Mononuclear cell (primary cell): ENCODE measurements around the gene EEF2. TPM values are rescaled to one million over a fixed set of nuclear protein-coding genes. Genes with fewer than 3 reads are reported as not detected.
"Not testable (repeated sequence)": the region's sequence is repeated elsewhere in the genome, so short reads cannot be mapped to it uniquely, and the experiment has no call there.

ENCODE experiments used
- H3K27me3 ChIP-seq: 2 replicates; pipeline ENCODE4 v1.6.0; 2011; ENCODE audit warnings: low read length, control low read depth; ENCODE audit not compliant: insufficient read depth
- H3K4me1 ChIP-seq: 2 replicates; pipeline ENCODE4 v1.5.1; 2011; ENCODE audit warnings: mild to moderate bottlenecking, low read length, control low read depth; ENCODE audit not compliant: insufficient read depth
- H3K4me3 ChIP-seq: 2 replicates; pipeline ENCODE4 v1.5.1; 2011; ENCODE audit warnings: mild to moderate bottlenecking, low read length, moderate library complexity
- H3K9me3 ChIP-seq: 2 replicates; pipeline ENCODE4 v1.5.1; 2011; ENCODE audit warnings: low read depth, mild to moderate bottlenecking, control low read depth, low read length
- total RNA-seq: library from RNA; depleted of rRNA; stranded (reverse); fragments of >200 nt; gene quantifications from one replicate; pipeline ENCODE4 v1.2.3, GENCODE V29; 2012

EEF2 gene
- total RNA-seq, 1 donor: 1,886 TPM

- peak overlapping the region; percentile 73 for H3K4me3 ChIP-seq
- H3K4me1 ChIP-seq: peaks cover 22% of the 10 kb centered on the region
- H3K9me3 ChIP-seq: no peaks in the 10 kb centered on the region
- H3K27me3 ChIP-seq: no peaks in the 10 kb centered on the region
Measured at GRCh38 chr19:3970313-3970807, 14.9 kb downstream of the EEF2 start.

DNA sequence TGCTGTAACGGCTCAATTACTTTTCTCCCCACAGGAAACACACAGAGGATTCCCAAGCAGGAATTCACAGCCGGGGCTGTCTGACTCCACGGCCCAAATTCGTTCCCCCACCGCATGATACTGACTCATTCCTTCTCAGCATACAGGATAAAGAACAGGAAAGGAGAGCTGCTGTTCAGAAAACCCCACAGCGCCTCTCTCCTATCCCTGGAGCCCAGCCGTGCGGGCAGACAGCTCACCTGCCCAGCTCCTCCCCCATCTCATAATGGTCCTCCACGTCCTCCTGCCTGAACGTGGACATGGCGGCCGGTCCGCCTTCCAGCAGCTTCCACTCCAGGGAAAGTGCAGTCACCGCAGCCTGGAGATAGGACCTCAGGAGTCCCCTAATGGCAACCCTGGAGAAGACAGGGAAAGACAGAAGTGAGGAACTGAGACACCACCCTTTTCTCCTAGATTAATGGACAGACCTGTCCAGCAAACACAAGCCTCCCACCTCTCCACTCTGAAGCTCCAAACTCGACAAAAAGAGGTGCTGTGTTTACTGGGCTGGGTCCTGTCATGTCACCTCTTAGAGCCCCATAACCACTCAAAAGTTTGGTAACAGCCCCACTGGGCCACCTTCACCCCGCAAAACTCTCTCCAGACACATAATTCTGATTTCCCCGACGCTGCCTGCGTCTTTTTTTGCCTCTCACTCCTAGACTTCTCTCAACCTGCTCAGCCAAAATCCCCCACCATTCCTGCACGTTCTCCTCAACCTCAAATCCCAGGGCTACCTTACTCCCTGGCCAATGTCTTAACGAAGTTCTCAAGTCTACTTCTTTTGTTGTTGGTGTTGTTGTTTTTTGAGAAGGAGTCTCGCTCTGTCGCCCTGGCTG is 15.6 kb downstream of the EEF2 start:
- Histone ChIP-seq H3K4me1 (peaks cover 22% of the 10 kb centered on the region), H3K4me3 (peak overlapping the region; percentile 73), H3K9me3 (no peaks in the 10 kb centered on the region)

DNA sequence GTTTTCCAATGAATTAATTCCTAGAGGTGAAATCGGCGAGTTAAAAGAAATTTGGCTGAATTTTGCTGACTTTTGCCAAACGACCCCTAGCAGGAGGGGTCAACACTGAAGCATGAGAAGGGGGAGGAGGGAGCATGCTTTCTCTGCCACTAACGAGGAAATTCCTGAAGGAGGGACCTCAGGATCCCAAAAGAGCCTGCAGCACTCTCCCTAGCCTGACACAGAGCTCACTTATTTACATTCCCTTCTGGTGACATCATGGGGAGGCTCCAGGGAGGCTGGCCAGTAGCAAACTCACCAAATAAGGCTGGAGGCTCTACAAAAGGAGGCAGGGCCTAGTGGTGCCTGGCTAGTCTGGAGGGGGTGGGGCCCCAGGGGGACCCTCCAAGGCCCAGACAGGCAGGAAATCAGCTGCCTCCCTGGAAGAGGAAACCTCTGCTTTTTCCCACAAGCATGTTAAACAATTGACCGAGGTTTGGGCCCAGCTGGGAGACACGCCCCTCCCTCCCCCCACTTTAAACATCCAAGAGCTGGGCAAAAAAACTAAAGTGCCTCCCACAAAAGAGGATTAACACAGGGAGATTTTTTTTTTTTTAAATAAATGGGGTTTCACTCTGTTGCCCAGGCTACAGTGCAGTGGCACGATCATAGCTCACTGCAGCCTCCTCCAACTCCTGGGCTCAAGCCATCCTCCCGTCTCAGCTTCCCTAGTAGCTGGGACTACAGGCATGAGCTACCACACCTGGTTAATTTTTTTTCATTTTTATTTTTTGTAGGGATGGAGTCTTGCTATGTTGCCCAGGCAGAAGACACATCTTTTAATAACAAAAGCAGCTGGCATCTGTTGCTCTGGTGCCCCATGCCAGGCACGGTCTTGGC is 16.5 kb downstream of the EEF2 start:
- peaks cover 22% of the 10 kb centered on the region for H3K4me1 ChIP-seq
- H3K27me3 ChIP-seq: no peaks in the 10 kb centered on the region
- H3K9me3 ChIP-seq: no peaks in the 10 kb centered on the region
- no peak overlapping the region for H3K4me3 ChIP-seq

More for the DNA sequence above, 15.6 kb downstream of the EEF2 start:
- H3K27me3 ChIP-seq: no peaks in the 10 kb centered on the region

GRCh38 chr19:3967983-3968382 is 17.3 kb downstream of the EEF2 start:
- not testable (repeated sequence) for H3K9me3 ChIP-seq, H3K4me3 ChIP-seq, H3K27me3 ChIP-seq
- H3K4me1 ChIP-seq: peaks cover 22% of the 10 kb centered on the region

GRCh38 chr19:3966051-3967017 is 18.9 kb downstream of the EEF2 start:
- H3K4me1 ChIP-seq: peaks cover 18% of the 10 kb centered on the region
- H3K9me3 ChIP-seq: no peaks in the 10 kb centered on the region
- H3K4me3 ChIP-seq: no peak overlapping the region
- H3K27me3 ChIP-seq: no peaks in the 10 kb centered on the region

GRCh38 chr19:3964256-3965194 is 20.7 kb downstream of the EEF2 start:
- no peaks in the 10 kb centered on the region for H3K27me3 ChIP-seq
- no peak overlapping the region for H3K4me3 ChIP-seq
- no peaks in the 10 kb centered on the region for H3K9me3 ChIP-seq
- peaks cover 6% of the 10 kb centered on the region for H3K4me1 ChIP-seq

DNA sequence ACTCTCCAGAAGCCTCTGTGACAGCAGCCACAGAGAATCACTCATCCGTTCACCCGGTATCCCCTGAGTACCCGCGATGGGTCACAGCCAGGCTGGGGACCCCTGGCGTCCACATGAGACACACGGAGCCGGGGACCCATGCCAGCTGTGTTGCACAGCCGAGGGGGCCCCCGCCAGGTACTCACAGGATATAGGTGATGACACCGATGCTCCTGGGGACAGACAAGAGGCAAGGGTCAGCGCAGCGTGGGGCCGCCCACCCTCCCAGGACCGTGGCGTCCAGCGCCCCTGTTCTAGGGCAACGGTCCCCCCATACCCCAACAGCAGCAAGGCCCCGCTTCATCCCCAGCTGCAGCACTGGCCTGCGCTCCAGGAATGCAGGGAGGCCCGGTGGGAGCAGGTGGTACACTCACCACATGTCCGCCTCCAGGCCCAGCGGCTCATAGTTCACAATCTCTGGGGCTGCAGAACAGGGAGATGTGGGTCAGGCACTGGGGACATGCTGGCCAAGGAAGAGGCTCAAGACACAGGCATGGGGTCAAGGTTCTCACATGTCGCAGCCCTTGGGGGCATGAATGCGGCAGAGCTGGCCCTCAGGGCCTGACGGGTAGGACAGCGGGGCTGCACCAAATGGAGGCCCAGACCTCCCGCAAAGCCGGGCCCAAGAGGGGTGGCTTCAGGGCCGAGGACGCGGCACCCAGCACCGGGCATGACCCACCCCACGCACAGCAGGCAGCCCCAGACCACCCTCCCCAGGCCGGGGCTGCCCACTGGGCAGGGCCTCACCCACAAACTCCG is 21.6 kb downstream of the EEF2 start:
- Histone ChIP-seq H3K27me3 (no peaks in the 10 kb centered on the region), H3K4me1 (no peaks in the 10 kb centered on the region), H3K9me3 (no peaks in the 10 kb centered on the region), H3K4me3 (no peak overlapping the region)

DNA sequence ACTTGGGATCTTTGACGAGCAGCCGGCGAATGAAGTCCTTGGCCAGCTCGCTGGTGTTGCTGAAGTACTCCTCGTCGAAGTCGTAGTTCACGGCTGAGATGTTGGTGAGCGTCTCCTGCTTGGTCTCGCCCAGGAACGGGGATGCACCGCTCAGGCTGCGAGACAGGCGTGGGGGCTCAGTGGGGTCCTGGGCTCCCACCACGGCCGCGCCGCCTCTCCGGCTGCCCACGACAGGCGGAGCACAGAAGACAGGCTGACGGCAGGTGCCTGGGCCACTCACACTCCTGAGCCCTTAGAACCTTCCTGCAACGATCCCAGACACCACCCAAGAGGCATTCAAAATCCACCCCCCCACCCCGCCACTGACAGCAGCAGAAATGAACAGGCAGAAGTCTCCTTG is 24.3 kb downstream of the EEF2 start:
- Histone ChIP-seq H3K9me3 (no peaks in the 10 kb centered on the region), H3K27me3 (no peaks in the 10 kb centered on the region), H3K4me3 (no peak overlapping the region), H3K4me1 (no peaks in the 10 kb centered on the region)

- H3K4me1 ChIP-seq: no peaks in the 10 kb centered on the region
- no peaks in the 10 kb centered on the region for H3K27me3 ChIP-seq
- no peak overlapping the region for H3K4me3 ChIP-seq
- no peaks in the 10 kb centered on the region for H3K9me3 ChIP-seq
Measured at GRCh38 chr19:3959766-3960131, 25.5 kb downstream of the EEF2 start.

GRCh38 chr19:3958836-3959765 is 26.2 kb downstream of the EEF2 start:
- Histone ChIP-seq H3K4me1 (no peaks in the 10 kb centered on the region), H3K9me3 (no peaks in the 10 kb centered on the region), H3K27me3 (no peaks in the 10 kb centered on the region), H3K4me3 (no peak overlapping the region)

- Histone ChIP-seq H3K4me3 (no peak overlapping the region), H3K9me3 (no peaks in the 10 kb centered on the region), H3K4me1 (peaks cover 11% of the 10 kb centered on the region), H3K27me3 (no peaks in the 10 kb centered on the region)
Measured at GRCh38 chr19:3955688-3956087, 29.6 kb downstream of the EEF2 start.

DNA sequence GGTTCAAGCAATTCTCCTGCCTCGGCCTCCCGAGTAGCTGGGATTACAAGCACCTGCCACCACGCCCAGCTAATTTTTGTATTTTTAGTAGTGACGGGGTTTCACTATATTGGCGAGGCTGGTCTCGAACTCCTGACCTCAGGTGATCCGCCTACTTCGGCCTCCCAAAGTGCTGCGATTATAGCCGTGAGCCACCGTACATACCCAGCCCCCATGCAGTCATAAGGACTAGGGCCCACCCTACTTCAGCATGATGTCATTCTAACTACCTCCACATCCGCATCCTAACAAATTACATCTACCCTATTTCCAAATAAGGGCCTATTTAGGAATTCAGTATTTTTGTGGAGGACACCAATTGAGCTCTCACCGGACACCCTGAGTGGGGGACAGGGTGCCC is 30.0 kb downstream of the EEF2 start:
- peaks cover 14% of the 10 kb centered on the region for H3K4me1 ChIP-seq
- not testable (repeated sequence) for H3K9me3 ChIP-seq, H3K4me3 ChIP-seq, H3K27me3 ChIP-seq
